Measurements from ENCODE around the gene SLC39A11.

The SLC39A11 gene

DNA sequence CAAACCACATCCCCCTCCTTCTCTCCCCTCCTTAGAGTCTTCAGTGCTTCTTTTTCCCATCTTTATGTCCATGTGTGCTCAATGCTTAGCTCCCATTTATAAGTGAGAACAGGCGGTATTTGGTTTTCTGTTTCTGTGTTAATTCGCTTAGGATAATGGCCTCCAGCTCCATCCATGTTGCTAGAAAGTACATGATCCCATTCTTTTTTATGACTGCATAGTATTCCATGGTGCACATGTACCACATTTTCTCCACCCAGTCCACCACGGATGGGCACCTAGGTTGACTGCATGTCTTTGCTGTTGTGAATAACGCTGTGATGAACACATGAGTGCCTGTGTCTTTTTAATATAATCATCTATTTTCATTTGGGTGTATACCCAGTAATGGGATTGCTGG, 44.3 kb downstream of the SLC39A11 start:
- Mint-ChIP-seq H3K9me3 (no peaks in the 10 kb centered on the region), H3K4me1 (peaks cover 19% of the 10 kb centered on the region), H3K4me3 (no peak overlapping the region), H3K36me3 (no peaks in the 10 kb centered on the region), H3K27ac (no peak overlapping the region)
- ATAC-seq (no peak), DNase-seq (ENCODE audit: low spot score in 2 of 2) (no peak)

DNA sequence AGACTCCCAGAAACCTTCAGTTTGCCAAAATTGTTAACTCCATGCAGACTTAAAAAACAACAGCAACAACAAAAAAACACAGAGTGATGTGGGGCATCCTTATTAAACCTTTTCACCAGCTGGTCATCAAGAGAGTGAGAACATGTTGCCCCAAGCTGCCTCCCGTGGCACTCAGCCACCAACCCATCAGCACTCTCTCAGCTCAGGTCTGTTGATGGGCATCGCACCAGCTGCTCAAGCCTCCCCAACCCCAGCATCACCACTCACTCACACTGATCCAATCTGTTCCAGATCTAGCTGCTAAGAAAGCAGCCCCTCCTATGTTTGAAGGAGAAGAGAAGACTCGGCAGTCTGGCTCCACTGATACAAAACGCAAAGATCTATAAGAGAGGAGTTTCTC, 46.8 kb downstream of the SLC39A11 start:
- no peak for DNase-seq (ENCODE audit: low spot score in 2 of 2)
- no peak for ATAC-seq
- peaks cover 2% of the 10 kb centered on the region for H3K9me3 Mint-ChIP-seq
- H3K4me1 Mint-ChIP-seq = peaks cover 19% of the 10 kb centered on the region
- no peaks in the 10 kb centered on the region for H3K36me3 Mint-ChIP-seq
- no peak overlapping the region for H3K27ac Mint-ChIP-seq
- no peak overlapping the region for H3K4me3 Mint-ChIP-seq

DNA sequence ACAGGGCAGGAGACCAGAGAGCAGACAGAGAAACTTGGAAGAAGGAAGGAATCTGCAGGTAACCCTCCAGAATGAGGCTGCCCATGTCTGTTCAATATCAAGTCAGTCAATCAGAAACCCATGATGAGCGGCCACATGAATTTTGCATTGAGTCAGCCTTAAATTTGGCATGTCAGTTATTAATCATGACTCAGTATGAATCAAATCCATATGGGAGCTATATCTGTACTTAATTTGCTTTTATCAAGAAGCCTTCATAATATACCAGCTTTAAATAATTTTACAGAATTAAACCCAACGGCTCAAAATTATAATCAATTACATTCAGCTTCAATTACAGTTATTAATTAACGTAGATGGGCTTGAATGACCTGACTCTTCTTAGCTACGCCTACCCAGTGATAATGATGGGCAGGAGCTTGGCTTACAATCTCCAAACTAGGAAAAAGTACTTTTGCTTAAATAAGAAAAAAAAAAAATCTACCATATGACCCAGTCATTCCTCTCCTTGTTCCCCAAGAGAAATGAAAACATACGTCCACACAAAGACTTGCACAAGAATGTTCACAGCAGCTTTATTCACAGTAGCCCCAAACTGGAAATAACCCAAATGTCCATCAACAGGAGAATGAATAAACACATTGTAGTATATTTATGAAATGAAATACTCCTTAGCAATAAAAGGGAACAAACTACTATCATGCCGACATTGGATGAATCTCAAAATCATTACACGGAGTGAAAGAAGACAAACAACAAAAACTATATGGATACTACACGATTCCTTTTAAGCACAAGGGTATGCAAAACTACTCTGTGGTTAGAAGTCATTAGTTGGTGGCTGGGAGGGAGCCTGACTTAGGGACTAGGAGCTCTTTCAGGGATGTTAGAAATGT, 48.6 kb downstream of the SLC39A11 start:
- Mint-ChIP-seq H3K27ac (no peak overlapping the region), H3K4me1 (peaks cover 19% of the 10 kb centered on the region), H3K9me3 (peaks cover 2% of the 10 kb centered on the region), H3K36me3 (no peaks in the 10 kb centered on the region), H3K4me3 (no peak overlapping the region)
- ATAC-seq = peak; percentile 63
- DNase-seq (ENCODE audit: low spot score in 2 of 2) = no peak

DNA sequence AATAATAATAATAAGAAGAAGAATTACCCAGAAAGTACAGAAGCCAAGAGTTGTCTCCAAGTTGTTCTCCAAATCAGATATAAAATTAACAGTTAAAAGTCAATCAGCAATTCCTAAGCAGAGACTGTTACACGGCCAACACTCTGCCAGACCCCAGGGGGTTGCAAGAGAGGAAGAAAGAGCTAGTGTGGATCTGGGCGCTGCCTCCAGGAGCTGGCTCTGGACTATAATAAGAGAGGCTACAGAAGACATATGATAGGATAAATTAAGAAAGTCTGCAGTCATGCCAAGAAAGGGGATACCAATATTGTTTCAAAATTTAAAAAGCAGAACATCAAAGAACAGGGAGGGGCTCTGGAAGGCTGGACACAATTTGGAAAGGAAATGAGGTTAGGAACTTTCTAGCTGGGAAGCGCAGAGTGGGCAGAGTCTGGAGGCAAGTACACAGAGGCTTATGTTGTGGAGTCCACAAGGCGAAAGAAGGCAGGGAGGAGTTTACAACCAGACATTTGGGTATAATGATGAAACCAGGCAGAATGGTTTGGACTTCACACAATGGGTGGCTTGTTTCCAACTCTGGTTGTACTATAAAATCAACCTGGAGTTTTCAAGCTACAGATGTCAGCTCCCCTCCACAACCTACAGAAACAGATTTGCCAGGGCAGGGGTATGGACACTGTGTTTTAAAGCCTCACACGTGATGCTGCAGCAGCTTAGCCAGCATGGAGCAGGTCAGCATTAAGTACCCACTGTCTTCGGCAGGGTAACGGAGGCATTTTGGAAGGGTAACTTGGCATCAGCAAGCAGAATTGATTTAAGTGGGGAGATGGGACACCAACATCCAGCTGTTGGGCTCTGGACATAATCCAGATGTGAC, 49.4 kb downstream of the SLC39A11 start:
- ATAC-seq (no peak), DNase-seq (ENCODE audit: low spot score in 2 of 2) (no peak)
- H3K9me3 Mint-ChIP-seq = peaks cover 2% of the 10 kb centered on the region
- H3K4me3 Mint-ChIP-seq = no peak overlapping the region
- no peak overlapping the region for H3K27ac Mint-ChIP-seq
- H3K36me3 Mint-ChIP-seq = no peaks in the 10 kb centered on the region
- H3K4me1 Mint-ChIP-seq = peaks cover 19% of the 10 kb centered on the region

DNA sequence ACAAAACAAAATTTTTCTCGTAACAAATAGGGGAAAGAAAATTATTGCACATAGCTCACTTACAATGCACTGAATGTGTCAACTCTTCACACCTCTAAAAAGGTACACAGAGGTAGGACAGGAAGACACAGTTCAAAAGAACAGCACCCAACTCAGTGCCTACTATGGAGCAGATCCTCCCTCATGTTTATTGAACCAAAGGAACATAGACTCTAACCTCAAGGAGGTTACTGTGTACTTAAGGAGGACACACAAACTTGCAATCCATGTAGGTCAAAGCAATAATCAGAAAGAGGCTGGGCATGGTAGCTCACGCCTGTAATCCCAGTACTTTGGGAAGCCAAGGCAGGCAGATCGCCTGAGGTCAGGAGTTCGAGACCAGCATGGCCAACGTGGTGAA, 50.3 kb downstream of the SLC39A11 start:
- Mint-ChIP-seq H3K27ac (no peak overlapping the region), H3K4me1 (peaks cover 19% of the 10 kb centered on the region), H3K4me3 (no peak overlapping the region), H3K36me3 (no peaks in the 10 kb centered on the region), H3K9me3 (peaks cover 2% of the 10 kb centered on the region)
- no peak for ATAC-seq
- DNase-seq (ENCODE audit: low spot score in 2 of 2) = no peak

DNA sequence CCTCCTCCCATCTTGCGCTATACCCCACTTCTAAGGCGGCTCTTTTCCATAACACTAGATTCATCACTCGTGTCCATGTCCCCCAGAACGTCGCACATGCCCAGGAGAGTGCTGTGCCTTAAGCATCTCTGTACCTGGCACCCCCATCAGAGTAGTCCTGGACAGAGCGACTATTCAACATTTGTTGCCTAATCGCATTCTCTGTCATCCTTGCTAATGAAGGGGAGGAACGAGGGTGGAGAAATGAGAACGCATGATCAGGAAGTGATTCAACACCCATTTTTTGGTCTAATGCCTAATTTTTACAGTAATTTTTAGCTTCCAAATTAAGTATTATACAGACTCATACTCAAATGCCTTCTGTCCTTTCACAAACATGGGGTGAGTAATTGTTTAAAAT, 53.2 kb downstream of the SLC39A11 start:
- Mint-ChIP-seq H3K27ac (no peak overlapping the region), H3K9me3 (peaks cover 2% of the 10 kb centered on the region), H3K4me1 (peaks cover 11% of the 10 kb centered on the region), H3K4me3 (no peak overlapping the region), H3K36me3 (no peaks in the 10 kb centered on the region)
- ATAC-seq = no peak
- no peak for DNase-seq (ENCODE audit: low spot score in 2 of 2)

DNA sequence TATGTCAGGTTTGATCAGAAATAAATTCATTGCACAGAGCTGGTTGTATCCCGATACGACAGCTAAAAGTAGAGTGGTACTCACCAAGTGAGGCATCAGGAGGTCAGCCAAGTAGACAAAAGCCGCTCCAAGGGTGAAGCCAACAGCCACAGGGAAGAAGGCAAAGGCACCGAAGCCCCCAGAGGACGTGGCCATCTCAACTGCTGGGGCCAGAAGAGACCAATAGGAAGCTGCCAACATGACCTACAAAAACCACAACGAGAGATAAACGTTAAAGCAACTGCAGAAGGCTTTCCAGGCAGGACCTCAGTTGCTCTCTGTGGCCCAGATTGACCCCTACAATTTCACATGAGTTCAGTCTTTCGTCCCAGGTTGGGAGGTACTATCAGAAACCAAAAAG, 61.0 kb downstream of the SLC39A11 start:
- DNase-seq (ENCODE audit: low spot score in 2 of 2) = no peak
- Mint-ChIP-seq H3K36me3 (no peaks in the 10 kb centered on the region), H3K9me3 (no peaks in the 10 kb centered on the region), H3K4me1 (no peaks in the 10 kb centered on the region), H3K4me3 (no peak overlapping the region), H3K27ac (no peak overlapping the region)
- ATAC-seq = no peak

DNA sequence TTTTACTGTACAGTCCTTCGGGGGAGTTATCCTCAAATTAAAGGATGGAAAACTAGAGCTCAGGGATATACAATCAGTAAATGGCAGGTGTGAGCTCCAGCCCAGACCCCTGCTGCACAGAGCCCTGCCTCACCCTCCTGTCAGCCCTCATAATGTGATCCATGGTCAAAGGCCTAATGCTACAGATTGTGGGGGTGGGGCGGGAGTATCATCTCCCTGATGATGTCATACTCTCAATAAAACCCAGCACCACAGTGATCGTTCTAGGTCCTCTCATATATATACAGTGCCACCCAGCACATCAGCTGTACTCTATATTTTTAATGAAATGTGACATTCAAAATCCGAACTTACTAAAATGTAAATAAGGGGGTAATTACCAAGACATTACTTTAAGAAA, 61.5 kb downstream of the SLC39A11 start:
- no peak overlapping the region for H3K4me3 Mint-ChIP-seq
- H3K9me3 Mint-ChIP-seq = no peaks in the 10 kb centered on the region
- H3K27ac Mint-ChIP-seq = no peak overlapping the region
- ATAC-seq (no peak), DNase-seq (ENCODE audit: low spot score in 2 of 2) (no peak)
- peaks cover 2% of the 10 kb centered on the region for H3K4me1 Mint-ChIP-seq
- no peaks in the 10 kb centered on the region for H3K36me3 Mint-ChIP-seq

DNA sequence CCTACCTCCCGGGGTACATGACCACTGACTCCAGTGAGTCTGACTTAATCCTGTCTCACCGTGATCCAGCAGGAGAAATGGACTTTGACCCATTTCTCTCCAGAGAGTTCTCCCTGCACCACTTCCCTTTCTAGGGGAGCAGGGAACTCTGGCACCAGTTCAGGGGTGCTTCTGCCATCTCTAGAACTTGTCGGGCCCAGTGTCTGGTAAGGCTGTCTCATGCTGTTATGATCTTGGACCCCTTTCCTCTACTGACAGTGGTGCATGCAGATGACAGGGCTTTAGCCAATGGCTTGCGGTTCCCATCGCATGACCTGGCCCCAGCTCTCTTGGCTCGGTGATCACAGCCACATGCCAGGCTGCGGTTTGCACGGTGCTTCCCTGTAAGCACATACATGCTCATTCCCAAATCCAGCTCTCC, 62.0 kb downstream of the SLC39A11 start:
- Mint-ChIP-seq H3K4me1 (peaks cover 6% of the 10 kb centered on the region), H3K36me3 (no peaks in the 10 kb centered on the region), H3K27ac (no peak overlapping the region), H3K9me3 (no peaks in the 10 kb centered on the region), H3K4me3 (no peak overlapping the region)
- DNase-seq (ENCODE audit: low spot score in 2 of 2) (no peak), ATAC-seq (no peak)

DNA sequence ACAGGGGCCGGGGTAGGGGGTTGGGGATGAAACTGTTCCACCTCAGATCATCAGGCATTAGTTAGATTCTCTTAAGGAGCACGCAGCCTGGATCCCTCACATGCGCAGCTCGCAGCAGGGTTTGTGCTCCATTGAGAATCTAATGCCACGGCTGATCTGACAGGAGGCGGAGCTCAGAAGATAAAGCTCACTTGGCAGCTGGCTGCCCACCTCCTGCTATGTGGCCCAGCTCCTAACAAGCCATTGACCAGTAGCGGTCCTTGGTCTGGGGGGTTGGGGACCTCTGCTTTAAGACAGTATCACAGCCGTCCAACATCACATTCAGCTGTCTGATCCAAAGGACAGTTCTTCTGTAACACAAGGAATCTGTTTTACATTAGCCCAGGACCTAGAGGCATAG, 62.5 kb downstream of the SLC39A11 start:
- DNase-seq (ENCODE audit: low spot score in 2 of 2) = no peak
- no peak for ATAC-seq
- Mint-ChIP-seq H3K36me3 (no peaks in the 10 kb centered on the region), H3K4me1 (peaks cover 6% of the 10 kb centered on the region), H3K9me3 (peaks cover 2% of the 10 kb centered on the region), H3K27ac (no peak overlapping the region), H3K4me3 (no peak overlapping the region)

DNA sequence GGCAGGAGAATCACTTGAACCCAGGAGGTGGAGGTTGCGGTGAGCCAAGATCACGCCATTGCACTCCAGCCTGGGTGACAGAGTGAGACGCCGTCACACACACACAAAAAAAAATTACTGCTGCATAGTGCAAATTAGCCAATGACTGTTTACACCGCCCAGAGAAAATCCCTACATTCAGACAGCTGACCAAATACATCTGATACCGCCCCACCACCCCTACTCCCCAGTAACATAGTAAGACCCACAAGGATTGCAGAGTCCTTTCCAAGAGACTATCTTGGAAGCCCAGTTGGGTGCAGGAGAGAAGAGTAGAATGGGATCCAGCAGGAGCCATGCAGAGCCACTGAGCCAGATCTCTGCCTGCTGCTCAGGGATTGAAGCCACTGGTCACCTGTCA, 63.5 kb downstream of the SLC39A11 start:
- Mint-ChIP-seq H3K4me3 (no peak overlapping the region), H3K27ac (no peak overlapping the region), H3K4me1 (peaks cover 6% of the 10 kb centered on the region), H3K9me3 (peaks cover 2% of the 10 kb centered on the region), H3K36me3 (no peaks in the 10 kb centered on the region)
- DNase-seq (ENCODE audit: low spot score in 2 of 2) = no peak
- ATAC-seq = no peak

DNA sequence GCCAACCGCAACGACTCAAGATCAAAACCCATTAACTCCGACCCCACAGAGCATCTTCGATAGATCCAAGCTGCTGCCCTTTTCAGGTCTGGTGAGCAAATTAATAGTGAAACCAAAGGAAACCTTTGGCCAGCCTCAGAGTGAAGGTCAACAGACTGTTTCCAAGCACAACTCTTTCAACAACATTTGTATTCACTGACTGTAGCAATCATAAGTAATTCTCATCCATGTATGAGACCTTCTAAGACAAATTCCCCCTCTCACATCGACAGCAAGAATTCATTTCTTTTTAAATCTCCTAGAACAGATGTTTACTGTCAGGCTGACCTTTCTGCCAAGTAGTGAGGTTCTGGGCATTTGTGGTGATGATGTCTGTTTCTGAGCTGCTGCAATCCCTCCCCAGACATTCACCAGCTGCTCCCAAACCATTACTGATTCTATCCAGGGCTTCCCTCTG, 64.2 kb downstream of the SLC39A11 start:
- Mint-ChIP-seq H3K9me3 (peaks cover 2% of the 10 kb centered on the region), H3K36me3 (no peaks in the 10 kb centered on the region), H3K4me3 (no peak overlapping the region), H3K27ac (no peak overlapping the region), H3K4me1 (peaks cover 6% of the 10 kb centered on the region)
- DNase-seq (ENCODE audit: low spot score in 2 of 2) = no peak
- no peak for ATAC-seq

DNA sequence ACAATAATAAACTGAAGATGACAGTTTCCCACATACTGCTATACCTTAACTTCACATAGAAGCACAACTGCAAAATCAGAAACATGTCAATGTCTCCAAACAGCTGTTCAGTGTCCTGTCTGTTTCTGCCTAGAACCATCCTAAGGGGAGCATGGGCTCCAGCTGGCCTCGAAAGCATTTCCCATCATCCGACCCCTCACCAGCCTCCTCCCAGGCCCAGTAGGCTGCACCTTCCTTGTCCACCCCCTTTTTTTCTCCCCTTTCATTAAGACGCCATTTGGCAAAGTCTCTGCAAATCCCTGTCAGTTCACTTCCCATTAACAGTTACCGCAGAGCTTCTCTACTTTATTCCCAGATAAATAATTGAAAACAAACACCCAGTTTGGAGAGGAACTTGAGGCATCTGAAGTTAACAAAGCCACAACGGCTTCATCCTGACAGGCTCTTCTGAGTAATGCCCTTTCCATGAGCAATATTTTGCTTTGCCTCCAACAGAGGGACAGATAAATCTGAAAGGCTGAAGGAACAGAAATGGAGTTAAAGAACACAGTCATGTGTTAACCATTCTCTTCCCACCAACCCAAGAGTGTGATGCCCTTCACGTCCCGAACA, 65.3 kb downstream of the SLC39A11 start:
- no peak for DNase-seq (ENCODE audit: low spot score in 2 of 2)
- Mint-ChIP-seq H3K4me3 (no peak overlapping the region), H3K4me1 (peaks cover 11% of the 10 kb centered on the region), H3K36me3 (no peaks in the 10 kb centered on the region), H3K27ac (no peak overlapping the region), H3K9me3 (peaks cover 2% of the 10 kb centered on the region)
- no peak for ATAC-seq

DNA sequence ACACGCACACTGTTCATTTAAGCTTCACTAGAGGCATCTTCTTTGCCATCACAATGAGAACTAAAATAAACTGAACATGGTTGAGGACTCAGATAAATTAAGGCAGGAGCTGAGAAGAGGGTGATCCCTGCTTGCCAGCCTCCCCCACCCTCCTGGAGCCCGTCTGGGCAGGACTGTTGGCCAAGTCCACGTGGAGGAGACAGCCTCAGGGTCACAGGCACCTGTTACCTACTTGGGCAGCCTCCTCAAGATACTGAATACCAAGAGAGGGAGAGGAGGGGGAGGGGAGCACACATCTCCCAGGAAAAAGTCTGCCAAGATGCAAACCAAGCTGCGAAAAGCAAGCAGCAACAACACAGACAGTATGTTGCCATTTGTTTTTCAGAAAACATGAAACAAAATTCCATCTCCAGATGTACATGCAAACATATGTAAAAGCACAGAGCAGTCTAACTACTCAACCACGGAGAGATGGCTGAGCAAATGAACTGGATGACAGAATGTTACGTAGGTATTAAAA, 67.4 kb downstream of the SLC39A11 start:
- Mint-ChIP-seq H3K36me3 (no peaks in the 10 kb centered on the region), H3K9me3 (peaks cover 6% of the 10 kb centered on the region), H3K4me1 (peaks cover 11% of the 10 kb centered on the region), H3K4me3 (no peak overlapping the region), H3K27ac (no peak overlapping the region)
- no peak for ATAC-seq
- no peak for DNase-seq (ENCODE audit: low spot score in 2 of 2)

DNA sequence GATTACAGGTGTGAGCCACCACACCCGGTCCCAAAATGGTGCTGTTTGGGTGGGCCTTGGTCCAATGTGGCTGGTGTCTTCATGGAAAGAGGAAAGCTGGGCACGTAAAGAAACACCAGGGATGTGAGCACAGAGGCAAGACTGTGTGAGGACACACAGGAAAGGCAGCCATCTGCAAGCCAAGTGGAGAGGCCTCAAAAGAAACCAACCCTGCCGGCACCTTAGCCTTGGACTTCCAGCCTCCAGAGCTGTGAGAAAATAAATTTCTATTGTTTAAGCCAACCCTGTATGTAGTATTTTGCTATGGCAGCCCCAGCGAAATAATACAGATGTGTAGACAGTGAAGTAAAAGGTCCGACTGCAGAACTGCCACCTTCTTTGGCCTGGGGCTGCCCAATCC, 68.7 kb downstream of the SLC39A11 start:
- Mint-ChIP-seq H3K4me1 (peaks cover 11% of the 10 kb centered on the region), H3K4me3 (no peak overlapping the region), H3K27ac (no peak overlapping the region), H3K9me3 (peaks cover 12% of the 10 kb centered on the region), H3K36me3 (no peaks in the 10 kb centered on the region)
- DNase-seq (ENCODE audit: low spot score in 2 of 2) = no peak
- no peak for ATAC-seq
